Keratinocyte (primary cell): Measurements from ENCODE around the gene RPS3A.

Source experiments
- EZH2 ChIP-seq: IDR thresholded peaks from one replicate; pipeline ENCODE4 v1.6.1; 2012; ENCODE audit warnings: inconsistent platforms, mild to moderate bottlenecking, low read length, moderate library complexity
- TF ChIP-seq, protein P1 (sequence below), 3 experiments: IDR thresholded peaks in 1 of 3; conservative IDR thresholded peaks in 1 of 3; optimal IDR thresholded peaks in 1 of 3; 2 replicates in 2 of 3; 3 replicates in 1 of 3; pipeline versions ENCODE3 to v1.5.1; 2011; ENCODE audit warnings: low read length in 3 of 3, mild to moderate bottlenecking in 3 of 3, moderate library complexity in 2 of 3, control low read depth in 1 of 3, inconsistent platforms in 1 of 3; ENCODE audit not compliant: insufficient read depth in 2 of 3; ENCODE audit errors: extremely low read depth in 1 of 3

DNA sequence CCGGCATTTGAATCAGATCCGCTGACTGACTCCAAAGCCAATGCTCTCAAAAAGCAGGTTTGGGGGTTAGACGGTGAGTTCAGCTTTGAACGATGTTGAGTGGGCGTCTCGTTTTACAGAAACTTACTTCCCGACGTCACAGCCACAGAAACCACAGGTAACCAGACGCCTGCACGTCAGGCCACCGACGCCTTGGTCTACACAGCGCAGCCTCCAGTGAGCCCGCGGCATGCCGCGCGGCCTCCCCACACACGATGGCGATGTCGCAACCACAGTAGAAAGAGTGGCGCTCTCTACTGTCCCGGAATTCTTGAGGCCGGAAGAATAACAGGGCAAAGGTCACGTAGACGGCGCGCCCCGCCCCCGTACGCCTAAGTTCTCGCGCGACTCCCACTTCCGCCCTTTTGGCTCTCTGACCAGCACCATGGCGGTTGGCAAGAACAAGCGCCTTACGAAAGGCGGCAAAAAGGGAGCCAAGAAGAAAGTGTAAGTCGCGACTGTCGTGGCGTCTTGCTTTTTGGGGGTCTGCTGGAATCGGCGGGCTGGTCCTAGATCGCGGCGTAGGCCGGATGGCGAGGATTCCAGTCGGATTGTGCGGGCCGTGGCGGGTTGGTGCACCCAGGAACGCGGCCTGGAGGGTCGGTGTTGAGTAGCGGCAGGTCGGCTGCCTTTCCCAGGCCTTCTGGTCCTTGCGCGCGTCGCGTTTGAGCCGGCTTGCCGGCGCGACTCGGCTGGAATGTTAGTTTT lies at the start of gene RPS3A:
- TF ChIP-seq, protein P1, sequence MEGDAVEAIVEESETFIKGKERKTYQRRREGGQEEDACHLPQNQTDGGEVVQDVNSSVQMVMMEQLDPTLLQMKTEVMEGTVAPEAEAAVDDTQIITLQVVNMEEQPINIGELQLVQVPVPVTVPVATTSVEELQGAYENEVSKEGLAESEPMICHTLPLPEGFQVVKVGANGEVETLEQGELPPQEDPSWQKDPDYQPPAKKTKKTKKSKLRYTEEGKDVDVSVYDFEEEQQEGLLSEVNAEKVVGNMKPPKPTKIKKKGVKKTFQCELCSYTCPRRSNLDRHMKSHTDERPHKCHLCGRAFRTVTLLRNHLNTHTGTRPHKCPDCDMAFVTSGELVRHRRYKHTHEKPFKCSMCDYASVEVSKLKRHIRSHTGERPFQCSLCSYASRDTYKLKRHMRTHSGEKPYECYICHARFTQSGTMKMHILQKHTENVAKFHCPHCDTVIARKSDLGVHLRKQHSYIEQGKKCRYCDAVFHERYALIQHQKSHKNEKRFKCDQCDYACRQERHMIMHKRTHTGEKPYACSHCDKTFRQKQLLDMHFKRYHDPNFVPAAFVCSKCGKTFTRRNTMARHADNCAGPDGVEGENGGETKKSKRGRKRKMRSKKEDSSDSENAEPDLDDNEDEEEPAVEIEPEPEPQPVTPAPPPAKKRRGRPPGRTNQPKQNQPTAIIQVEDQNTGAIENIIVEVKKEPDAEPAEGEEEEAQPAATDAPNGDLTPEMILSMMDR (optimal IDR thresholded peaks at IDR 0.05 in 1 of 3, IDR thresholded peaks at IDR 0.05 in 1 of 3, conservative IDR thresholded peaks at IDR 0.05 in 1 of 3; ENCODE audit: extremely low read depth in 1 of 3, insufficient read depth in 2 of 3, low read length in 3 of 3) = peak; percentile 88 to 97 (median 88)
- TF ChIP-seq EZH2 = no peak
